HG03280 (cell line): ENCODE results near the gene MAEL.
A peak's percentile ranks its signal among the peaks of the same experiment; 100 is the strongest.

ENCODE experiments used
- ATAC-seq: cut with Tn5 transposase; IDR thresholded peaks from one replicate; pipeline ENCODE4 v1.9.1; 2021; ENCODE audit warnings: mild to moderate bottlenecking, moderate library complexity; ENCODE audit not compliant: unreplicated experiment

MAEL gene

GRCh38 chr1:166988974-166989515 lies at the start of gene MAEL:
TSS of gene MAEL (plus strand) at chr1:166989280. CDS start at chr1:166989353, 73 bp downstream.
- no peak for ATAC-seq

- no peak for ATAC-seq
Measured at GRCh38 chr1:166939741-166940375, 49.2 kb upstream of the MAEL start.

GRCh38 chr1:166944186-166944967 lies 44.7 kb upstream of the MAEL start:
- ATAC-seq = no peak

- no peak for ATAC-seq
Measured at GRCh38 chr1:166947398-166948043, 41.6 kb upstream of the MAEL start.

- ATAC-seq = no peak
Measured at GRCh38 chr1:166948856-166949350, 40.2 kb upstream of the MAEL start.

GRCh38 chr1:166950156-166950555 lies 38.9 kb upstream of the MAEL start:
- no peak for ATAC-seq

GRCh38 chr1:166951050-166951449 lies 38.0 kb upstream of the MAEL start:
- no peak for ATAC-seq

GRCh38 chr1:166952002-166952746 lies 36.9 kb upstream of the MAEL start:
- no peak for ATAC-seq

GRCh38 chr1:166953491-166953890 lies 35.6 kb upstream of the MAEL start:
- no peak for ATAC-seq

GRCh38 chr1:166956057-166956850 lies 32.8 kb upstream of the MAEL start:
- no peak for ATAC-seq

GRCh38 chr1:166956872-166957271 lies 32.2 kb upstream of the MAEL start:
- ATAC-seq = no peak

- ATAC-seq = no peak
Measured at GRCh38 chr1:166960858-166961474, 28.1 kb upstream of the MAEL start.

GRCh38 chr1:166969074-166969677 lies 19.9 kb upstream of the MAEL start:
- ATAC-seq = peak; percentile 67

GRCh38 chr1:166971252-166971651 lies 17.8 kb upstream of the MAEL start:
- no peak for ATAC-seq

GRCh38 chr1:166972193-166972592 lies 16.9 kb upstream of the MAEL start:
- ATAC-seq = no peak

- ATAC-seq = no peak
Measured at GRCh38 chr1:166972826-166973225, 16.3 kb upstream of the MAEL start.

- no peak for ATAC-seq
Measured at GRCh38 chr1:166974647-166975345, 14.3 kb upstream of the MAEL start.

GRCh38 chr1:166975361-166976129 lies 13.5 kb upstream of the MAEL start, which contains the start of gene ILDR2:
TSS of gene ILDR2 (minus strand) at chr1:166975540. CDS start at chr1:166975268, 272 bp downstream.
- peak; percentile 67 for ATAC-seq
